Uterus (tissue), 4 donors: ENCODE results near the gene ALG14. TPM values are rescaled to one million over a fixed set of nuclear protein-coding genes. Genes with fewer than 3 reads are reported as not detected.

Experiments
- DNase-seq, 2 donors: peaks; one replicate each; pipeline ENCODE4 v3.0.0-alpha.2; 2019 to 2020
- H3K27ac ChIP-seq, 2 donors: fragments of 200-600 bp; sonication (generic); 1 replicate in 1 of 2; 2 replicates in 1 of 2; pipeline ENCODE4 v1.5.1; 2016 to 2018
- H3K27me3 ChIP-seq, 2 donors: fragments of 200-600 bp; sonication (generic); one replicate each; pipeline ENCODE4 v1.5.1; 2018 to 2019; ENCODE audit warnings: control low read depth in 1 of 2
- H3K36me3 ChIP-seq, 2 donors: fragments of 200-600 bp; sonication (generic); one replicate each; pipeline ENCODE4 v1.5.1; 2019; ENCODE audit warnings: control low read depth in 1 of 2
- H3K4me1 ChIP-seq, 2 donors: fragments of 200-600 bp; sonication (generic); one replicate each; pipeline ENCODE4 v1.5.1; 2018 to 2019; ENCODE audit warnings: control low read depth in 1 of 2
- H3K4me3 ChIP-seq, 2 donors: fragments of 200-600 bp; sonication (generic); 1 replicate in 1 of 2; 2 replicates in 1 of 2; pipeline ENCODE4 v1.5.1; 2018 to 2019; ENCODE audit warnings: mild to moderate bottlenecking in 1 of 2
- H3K9me3 ChIP-seq, 2 donors: fragments of 200-600 bp; sonication (generic); one replicate each; pipeline ENCODE4 v1.5.1; 2019; ENCODE audit warnings: control low read depth in 1 of 2
- POLR2A ChIP-seq, 2 donors: fragments of 450-650 bp; IDR thresholded peaks; one replicate each; pipeline ENCODE4 v1.6.1; 2016; ENCODE audit warnings: antibody characterized with exemption in 2 of 2, mild to moderate bottlenecking in 1 of 2, moderate library complexity in 1 of 2
- intact Hi-C: fragments of 100-400 bp; cut with DNase I; formaldehyde crosslinking; loops from one replicate; pipeline ENCODE4 v1.15.1; 2023; ENCODE audit warnings: low total_unique reads
- total RNA-seq, 4 donors: library from RNA; depleted of rRNA in 3 of 4; stranded (reverse); fragments of >200 nt in 3 of 4; gene quantifications; one replicate each; pipeline versions ENCODE4 v1.1.0 to v1.2.4, GENCODE V29; 2014 to 2023
- TF ChIP-seq, protein P1 (sequence below), 4 experiments: fragments of 200-600 bp in 2 of 4; fragments of 450-650 bp in 2 of 4; sonication (generic) in 2 of 4; IDR thresholded peaks; one replicate each; pipeline ENCODE4 v1.5.1; 2016 to 2019; ENCODE audit warnings: antibody characterized with exemption in 4 of 4, mild to moderate bottlenecking in 2 of 4, moderate library complexity in 1 of 4
- donor health status: DM: yes; HTN: yes; CAD: no.

The ALG14 gene
- total RNA-seq, 4 donors from 2014 or later: 0.51 to 6.7 (median 1.6) TPM

DNA sequence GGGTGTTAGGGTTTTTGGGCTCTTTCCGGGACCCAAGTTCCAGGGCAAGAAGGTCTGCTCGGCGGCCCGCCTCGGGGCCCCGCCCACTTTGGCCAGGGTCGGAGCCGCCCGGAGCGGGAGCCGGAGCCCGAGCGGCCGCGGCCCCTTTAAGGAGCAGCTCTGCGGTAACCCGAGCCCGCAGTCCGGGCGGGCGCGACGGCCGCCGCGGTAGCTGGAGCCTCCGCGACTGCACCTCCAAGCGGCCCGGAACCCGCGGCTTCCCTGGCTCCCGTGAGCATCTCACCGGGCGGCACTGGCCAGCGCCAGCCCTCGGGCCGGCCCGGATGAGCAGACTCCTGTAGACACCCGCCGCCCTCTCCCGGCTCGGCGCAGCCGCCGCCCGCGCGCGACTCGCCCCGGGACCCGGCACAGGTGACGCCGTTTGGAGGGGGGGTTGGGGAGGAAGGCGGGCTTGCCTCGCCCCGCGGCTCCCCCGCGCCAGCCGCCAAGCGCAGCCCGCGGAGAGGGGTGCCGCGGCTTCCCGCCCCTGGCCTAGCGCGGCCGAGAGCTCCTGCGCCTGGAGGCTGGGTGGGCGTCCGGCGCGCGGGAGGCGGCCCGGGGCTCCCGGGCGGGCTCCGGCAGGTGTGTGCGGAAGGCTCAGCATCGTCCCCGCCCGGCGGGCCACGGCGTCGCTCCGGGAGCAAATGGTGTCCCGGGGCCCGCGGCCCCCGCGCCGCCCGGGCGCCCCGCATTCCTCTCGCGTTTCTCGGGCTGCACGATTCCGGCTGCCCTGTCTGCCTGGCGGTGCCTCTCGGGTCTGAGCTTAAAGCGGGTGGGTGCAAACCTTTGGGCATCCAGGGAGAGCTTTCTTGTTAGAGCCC lies 44.7 kb upstream of the ALG14 start, which contains the start of gene TLCD4:
Gene TLCD4, plus strand, starts transcription at position 149 of the 860 bp plus-strand sequence. CDS start 26,547 bp downstream, outside the sequence.
- intact Hi-C loops: loop anchor here (5.0 kb wide), 1 partner anchor 115 kb away; the partner anchor contains the start of gene RWDD3
- peak within 1 kb of the TSS; percentile 44 to 84 for H3K4me3 ChIP-seq
- no peaks in the 10 kb centered on the region for H3K27me3 ChIP-seq
- H3K4me1 ChIP-seq: no peaks in the 10 kb centered on the region
- H3K27ac ChIP-seq: peak within 1 kb of the TSS; percentile 36 to 83
- no peaks in the 10 kb centered on the region for H3K36me3 ChIP-seq
- DNase-seq: peak; percentile 43 to 64
- TF ChIP-seq POLR2A (IDR thresholded peaks at IDR 0.05): peak; percentile 7 to 57
- TF ChIP-seq, protein P1, sequence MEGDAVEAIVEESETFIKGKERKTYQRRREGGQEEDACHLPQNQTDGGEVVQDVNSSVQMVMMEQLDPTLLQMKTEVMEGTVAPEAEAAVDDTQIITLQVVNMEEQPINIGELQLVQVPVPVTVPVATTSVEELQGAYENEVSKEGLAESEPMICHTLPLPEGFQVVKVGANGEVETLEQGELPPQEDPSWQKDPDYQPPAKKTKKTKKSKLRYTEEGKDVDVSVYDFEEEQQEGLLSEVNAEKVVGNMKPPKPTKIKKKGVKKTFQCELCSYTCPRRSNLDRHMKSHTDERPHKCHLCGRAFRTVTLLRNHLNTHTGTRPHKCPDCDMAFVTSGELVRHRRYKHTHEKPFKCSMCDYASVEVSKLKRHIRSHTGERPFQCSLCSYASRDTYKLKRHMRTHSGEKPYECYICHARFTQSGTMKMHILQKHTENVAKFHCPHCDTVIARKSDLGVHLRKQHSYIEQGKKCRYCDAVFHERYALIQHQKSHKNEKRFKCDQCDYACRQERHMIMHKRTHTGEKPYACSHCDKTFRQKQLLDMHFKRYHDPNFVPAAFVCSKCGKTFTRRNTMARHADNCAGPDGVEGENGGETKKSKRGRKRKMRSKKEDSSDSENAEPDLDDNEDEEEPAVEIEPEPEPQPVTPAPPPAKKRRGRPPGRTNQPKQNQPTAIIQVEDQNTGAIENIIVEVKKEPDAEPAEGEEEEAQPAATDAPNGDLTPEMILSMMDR (IDR thresholded peaks at IDR 0.05): peak in 1 of 4 experiments; percentile 6
- no peaks in the 10 kb centered on the region for H3K9me3 ChIP-seq

DNA sequence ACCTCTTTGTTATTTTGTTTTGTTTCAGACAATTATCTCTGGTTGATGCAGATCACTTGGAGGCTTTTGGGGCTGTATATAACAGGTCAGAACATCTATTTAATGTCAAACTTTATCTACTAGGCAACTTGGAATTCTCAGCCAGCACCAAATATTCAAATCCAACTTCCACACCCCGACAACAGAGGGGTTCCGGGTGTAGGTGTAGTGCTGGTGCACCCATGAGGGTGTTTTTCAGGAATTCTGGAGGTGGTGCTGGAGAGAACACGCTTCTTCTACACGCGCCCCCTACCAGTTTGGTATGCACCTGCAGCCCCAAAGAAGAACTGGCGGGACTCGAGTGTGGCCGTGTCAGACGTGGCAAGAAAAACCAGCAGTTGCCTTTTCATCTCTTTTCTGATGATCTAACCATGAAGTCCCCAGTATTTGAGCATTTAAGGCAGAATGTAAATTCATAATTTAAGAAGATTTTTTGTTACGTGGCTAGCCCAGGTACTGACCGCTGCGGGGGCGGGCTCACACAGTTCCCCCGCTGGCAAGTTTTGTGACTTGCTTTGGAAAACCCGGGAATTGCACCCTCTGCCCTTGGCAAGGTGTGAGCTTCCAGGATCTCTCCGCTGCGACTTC lies 43.9 kb upstream of the ALG14 start:
- DNase-seq: peak; percentile 58 to 64

DNA sequence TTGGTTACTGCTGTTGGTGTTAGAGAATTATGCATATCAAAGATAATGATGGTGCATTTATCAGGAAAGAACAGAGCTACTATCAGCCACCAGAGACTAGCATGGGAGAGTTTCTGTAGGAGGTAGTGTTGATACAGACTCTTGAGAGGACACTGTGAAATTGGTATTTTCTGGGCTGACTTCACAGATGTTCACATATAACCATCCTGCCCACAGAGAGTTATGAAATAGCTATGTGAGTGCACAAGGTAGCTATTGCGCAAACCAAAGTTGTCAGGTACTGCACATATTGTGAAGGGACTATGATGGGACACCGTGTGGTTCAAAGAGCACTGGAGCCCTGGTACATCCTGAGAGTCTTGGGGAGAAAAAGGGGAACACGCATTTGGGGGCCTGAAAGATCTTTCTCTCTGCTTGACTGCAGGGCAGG lies 43.0 kb upstream of the ALG14 start:
- intact Hi-C loops: loop anchor here (5.0 kb wide), 1 partner anchor 117 kb away; the partner anchor contains the start of gene RWDD3

More for the DNA sequence above, 43.9 kb upstream of the ALG14 start:
- Histone ChIP-seq H3K4me1 (no peaks in the 10 kb centered on the region), H3K27me3 (no peaks in the 10 kb centered on the region), H3K4me3 (peak overlapping the region; percentile 44 to 84), H3K9me3 (no peaks in the 10 kb centered on the region), H3K27ac (peak overlapping the region; percentile 36 to 83), H3K36me3 (no peaks in the 10 kb centered on the region)
- intact Hi-C loops: loop anchor here (5.0 kb wide), 1 partner anchor 116 kb away; the partner anchor contains the start of gene RWDD3
- TF ChIP-seq POLR2A (IDR thresholded peaks at IDR 0.05): no peak
- TF ChIP-seq, protein P1 (IDR thresholded peaks at IDR 0.05): peak; percentile 51 to 78 (median 58)

DNA sequence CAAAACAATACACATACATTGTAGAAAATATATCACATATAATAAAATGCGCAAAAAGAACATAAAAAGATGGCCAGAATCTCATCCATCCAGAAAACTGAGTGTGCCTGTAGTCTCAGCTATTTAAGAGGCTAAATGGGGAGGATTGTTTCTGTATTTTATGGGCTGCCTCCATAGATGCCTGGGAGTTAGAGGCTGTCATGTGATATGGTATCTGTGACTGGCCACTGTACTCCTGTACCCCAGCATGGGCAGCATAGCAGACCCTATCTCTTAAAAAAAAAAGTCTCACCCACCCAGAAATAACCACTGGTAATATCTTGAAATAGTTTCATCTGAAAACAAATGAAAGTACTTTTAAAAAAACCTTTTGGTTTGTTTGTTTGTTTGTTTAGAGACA lies 40.9 kb upstream of the ALG14 start:
- H3K36me3 ChIP-seq: no peaks in the 10 kb centered on the region
- no peaks in the 10 kb centered on the region for H3K4me1 ChIP-seq
- no peak overlapping the region for H3K27ac ChIP-seq
- intact Hi-C loops: no loop called here
- H3K4me3 ChIP-seq: no peak overlapping the region
- TF ChIP-seq, protein P1 (IDR thresholded peaks at IDR 0.05): no peak
- no peak for TF ChIP-seq POLR2A (IDR thresholded peaks at IDR 0.05)
- H3K9me3 ChIP-seq: no peaks in the 10 kb centered on the region
- H3K27me3 ChIP-seq: no peaks in the 10 kb centered on the region
- no peak for DNase-seq

More for the DNA sequence above, 43.0 kb upstream of the ALG14 start:
- Histone ChIP-seq H3K9me3 (no peaks in the 10 kb centered on the region), H3K27ac (no peak overlapping the region), H3K27me3 (no peaks in the 10 kb centered on the region), H3K4me1 (no peaks in the 10 kb centered on the region), H3K4me3 (no peak overlapping the region), H3K36me3 (no peaks in the 10 kb centered on the region)
- no peak for TF ChIP-seq POLR2A (IDR thresholded peaks at IDR 0.05)
- TF ChIP-seq, protein P1 (IDR thresholded peaks at IDR 0.05): no peak
- DNase-seq: no peak
